ENCODE measurements around the gene TTC21B. TPM values are rescaled to one million over a fixed set of nuclear protein-coding genes. Genes with fewer than 3 reads are reported as not detected.
A peak's percentile ranks its signal among the peaks of the same experiment; 100 is the strongest.

Gene TTC21B
- total and polyA plus RNA-seq, 9 of the 15 experiments (the other 6 are each of a cell fraction or from before 2014, with no cell fraction given) = 5.2 to 34.9 (median 18.5) TPM

DNA sequence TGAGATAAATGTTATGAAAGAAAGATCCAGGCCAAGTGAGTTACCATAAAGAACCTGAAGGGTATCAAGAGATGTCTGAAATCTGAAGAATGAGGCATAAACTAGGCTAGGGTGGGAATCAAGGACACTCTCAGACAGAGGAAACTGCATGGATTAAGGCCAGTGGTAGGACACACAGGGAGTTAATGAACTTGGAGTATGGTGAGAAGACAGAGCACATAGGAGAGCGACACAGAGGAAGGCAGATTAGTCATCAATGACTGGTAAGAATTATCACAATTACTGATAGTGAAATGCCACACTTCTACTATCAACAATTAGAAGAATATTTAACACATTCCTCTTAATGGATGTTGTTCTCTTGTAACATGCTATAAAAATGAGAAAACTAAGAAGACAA is 76.9 kb downstream of the TTC21B start:
- DNase-seq (ENCODE audit: extremely low read depth in 1 of 4, low spot score in 3 of 4) (no peak), FAIRE-seq (no peak), ATAC-seq (peak; percentile 32; the same call in 1 of the 3 replicates)
- Histone ChIP-seq H3K27ac (ENCODE audit: extremely low read depth, low read depth, low read length) (no peak overlapping the region), H3K36me3 (ENCODE audit: control insufficient read depth, insufficient read depth, low read length) (peaks cover 20% of the 10 kb centered on the region; the same call in 2 of the 3 replicates), H3K9me3 (replicated peaks; ENCODE audit: control insufficient read depth, insufficient read depth, low read depth, low read length) (no peaks in the 10 kb centered on the region), H3K4me2 (ENCODE audit: insufficient read depth, low read length) (no peak overlapping the region), H3K9ac (ENCODE audit: insufficient read depth in 1 of 2, low read depth in 2 of 2, low read length in 2 of 2) (no peak overlapping the region), H3K79me2 (ENCODE audit: control insufficient read depth, insufficient read depth, low read length) (no peaks in the 10 kb centered on the region), H2AFZ (ENCODE audit: low read depth, low read length) (no peak overlapping the region), H3K4me1 (replicated peaks in 1 of 2; ENCODE audit: control insufficient read depth in 2 of 2, insufficient read depth in 2 of 2, low read length in 2 of 2) (no peaks in the 10 kb centered on the region), H3K27me3 (ENCODE audit: control insufficient read depth in 2 of 2, insufficient read depth in 2 of 2, low read length in 2 of 2) (no peaks in the 10 kb centered on the region), H3K9me1 (ENCODE audit: control insufficient read depth, insufficient read depth, low read length) (no peaks in the 10 kb centered on the region), H4K20me1 (replicated peaks; ENCODE audit: control insufficient read depth, insufficient read depth, low read length) (no peaks in the 10 kb centered on the region), H3K4me3 (no peak overlapping the region)
- in situ Hi-C loops (cut with MboI) = no loop called here
- ChIA-PET CTCF (ENCODE audit: low intra/inter-chr PET ratio) (no interaction called here), POLR2A (no interaction called here)
- TF ChIP-seq MAFG (tag; conservative IDR thresholded peaks at IDR 0.05) (no peak), ZNF551 (CRISPR knock-in tag; IDR thresholded peaks at IDR 0.05) (no peak), NFXL1 (CRISPR knock-in tag; IDR thresholded peaks at IDR 0.05) (no peak), BRD4 (IDR thresholded peaks at IDR 0.05) (no peak), PHB2 (IDR thresholded peaks at IDR 0.05; ENCODE audit: low read depth) (no peak), EZH2 (IDR thresholded peaks at IDR 0.05; ENCODE audit: borderline replicate concordance, low read depth, low read length) (no peak)
- TF ChIP-seq, protein P1, sequence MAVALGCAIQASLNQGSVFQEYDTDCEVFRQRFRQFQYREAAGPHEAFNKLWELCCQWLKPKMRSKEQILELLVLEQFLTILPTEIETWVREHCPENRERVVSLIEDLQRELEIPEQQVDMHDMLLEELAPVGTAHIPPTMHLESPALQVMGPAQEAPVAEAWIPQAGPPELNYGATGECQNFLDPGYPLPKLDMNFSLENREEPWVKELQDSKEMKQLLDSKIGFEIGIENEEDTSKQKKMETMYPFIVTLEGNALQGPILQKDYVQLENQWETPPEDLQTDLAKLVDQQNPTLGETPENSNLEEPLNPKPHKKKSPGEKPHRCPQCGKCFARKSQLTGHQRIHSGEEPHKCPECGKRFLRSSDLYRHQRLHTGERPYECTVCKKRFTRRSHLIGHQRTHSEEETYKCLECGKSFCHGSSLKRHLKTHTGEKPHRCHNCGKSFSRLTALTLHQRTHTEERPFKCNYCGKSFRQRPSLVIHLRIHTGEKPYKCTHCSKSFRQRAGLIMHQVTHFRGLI (CRISPR knock-in tag; IDR thresholded peaks at IDR 0.05) = no peak
- WGBS (ENCODE audit: insufficient coverage, low coverage, missing lambda C conversion rate) = 38% methylated on average over 1 of the region's 1 CpG
- intact Hi-C loops (cut with micrococcal nuclease) = no loop called here
- no TSS peak for BruUV-seq (replicated peaks)

Data from K562 (cell line).